Mesendoderm (in vitro differentiated cells): ENCODE measurements around the gene DNAJC27.
A peak's percentile ranks its signal among the peaks of the same experiment; 100 is the strongest.

Experiments
- DNase-seq: peaks from one replicate; pipeline ENCODE4 v3.0.0; 2013
- H2AK5ac ChIP-seq: 2 replicates; pipeline ENCODE4 v1.6.1; 2013; ENCODE audit warnings: low read length, inconsistent platforms
- H2BK120ac ChIP-seq: 2 replicates; pipeline ENCODE4 v1.6.1; 2013; ENCODE audit warnings: low read depth, mild to moderate bottlenecking, low read length, moderate library complexity, mixed read lengths
- H2BK15ac ChIP-seq: replicated peaks from 2 replicates; pipeline ENCODE4 v1.6.1; 2013; ENCODE audit warnings: low read depth, mild to moderate bottlenecking, moderate library complexity
- H2BK5ac ChIP-seq: 2 replicates; pipeline ENCODE4 v1.6.1; 2013; ENCODE audit warnings: low read length, inconsistent platforms
- H3K18ac ChIP-seq: 2 replicates; pipeline ENCODE4 v1.6.1; 2013; ENCODE audit warnings: mild to moderate bottlenecking, low read length, mixed read lengths
- H3K23ac ChIP-seq: one replicate; pipeline ENCODE4 v1.6.1; 2013; ENCODE audit warnings: low read length
- H3K27ac ChIP-seq: 2 replicates; pipeline ENCODE4 v1.5.1; 2013; ENCODE audit warnings: low read depth, mild to moderate bottlenecking, inconsistent platforms, low read length, moderate library complexity
- H3K27me3 ChIP-seq: 2 replicates; pipeline ENCODE4 v1.6.1; 2013; ENCODE audit warnings: low read length, control low read depth, mild to moderate bottlenecking, inconsistent platforms; ENCODE audit not compliant: insufficient read depth, poor library complexity
- H3K36me3 ChIP-seq: 2 replicates; pipeline ENCODE4 v1.6.1; 2013; ENCODE audit warnings: low read length, inconsistent platforms; ENCODE audit not compliant: control insufficient read depth, insufficient read depth
- H3K4ac ChIP-seq: one replicate; pipeline ENCODE4 v1.6.1; 2013; ENCODE audit warnings: low read depth, mild to moderate bottlenecking, low read length, moderate library complexity
- H3K4me1 ChIP-seq: 2 replicates; pipeline ENCODE4 v1.6.1; 2013; ENCODE audit warnings: low read depth, low read length, inconsistent platforms; ENCODE audit not compliant: control insufficient read depth
- H3K4me2 ChIP-seq: 2 replicates; pipeline ENCODE4 v1.6.1; 2013; ENCODE audit warnings: low read length
- H3K4me3 ChIP-seq: 2 replicates; pipeline ENCODE4 v1.5.1; 2013; ENCODE audit warnings: mild to moderate bottlenecking, low read length
- H3K56ac ChIP-seq: one replicate; pipeline ENCODE4 v1.6.1; 2013; ENCODE audit warnings: low read length
- H3K79me1 ChIP-seq: 2 replicates; pipeline ENCODE4 v1.6.1; 2013; ENCODE audit warnings: low read length, inconsistent platforms
- H3K79me2 ChIP-seq: 2 replicates; pipeline ENCODE4 v1.6.1; 2013; ENCODE audit warnings: mild to moderate bottlenecking, low read length; ENCODE audit not compliant: control insufficient read depth, insufficient read depth
- H3K9ac ChIP-seq: 2 replicates; pipeline ENCODE4 v1.6.1; 2013; ENCODE audit warnings: low read length, inconsistent platforms
- H4K5ac ChIP-seq: one replicate; pipeline ENCODE4 v1.6.1; 2013; ENCODE audit warnings: low read length
- H4K8ac ChIP-seq: one replicate; pipeline ENCODE4 v1.6.1; 2013; ENCODE audit warnings: low read depth, mild to moderate bottlenecking, control low read depth, low read length, moderate library complexity
- WGBS: extraction: QIAGEN DNeasy Blood & Tissue Kit; methylation state at CpG from one replicate; pipeline ENCODE4 v1.1.7; 2013; ENCODE audit warnings: low lambda C conversion rate, missing lambda C conversion rate; ENCODE audit not compliant: insufficient coverage; ENCODE audit errors: extremely low coverage; 5-methylcytosine and 5-hydroxymethylcytosine counted together

Gene DNAJC27

DNA sequence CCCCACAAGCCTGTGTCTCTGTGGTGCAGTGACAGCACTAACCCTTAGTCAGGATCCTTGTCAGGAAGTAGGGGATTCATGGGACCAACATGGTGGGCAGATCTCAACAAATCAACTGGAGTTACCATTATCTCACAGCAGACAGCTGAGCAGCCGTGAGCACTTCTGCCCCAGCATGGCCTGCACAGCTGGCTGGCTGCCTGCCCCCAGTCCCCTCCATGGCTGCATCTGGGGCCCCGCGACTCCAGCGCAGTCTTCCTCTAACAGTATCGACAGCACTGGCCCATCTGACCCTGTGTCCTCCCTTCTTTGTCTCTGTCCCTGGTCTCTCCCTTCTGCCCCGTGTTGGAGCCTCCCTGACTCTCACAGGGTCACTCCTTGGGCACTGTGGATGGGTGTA is 47.0 kb downstream of the DNAJC27 start:
- Histone ChIP-seq H3K79me2 (no peaks in the 10 kb centered on the region), H4K8ac (no peak overlapping the region), H2BK5ac (no peak overlapping the region), H3K36me3 (no peaks in the 10 kb centered on the region), H3K18ac (no peak overlapping the region), H3K79me1 (no peaks in the 10 kb centered on the region), H3K4me2 (no peak overlapping the region), H3K9ac (no peak overlapping the region), H3K27me3 (no peaks in the 10 kb centered on the region), H3K4me1 (peaks cover 3% of the 10 kb centered on the region), H4K5ac (no peak overlapping the region), H3K56ac (no peak overlapping the region), H2AK5ac (no peak overlapping the region), H2BK120ac (no peak overlapping the region), H3K27ac (no peak overlapping the region), H3K4me3 (no peak overlapping the region), H3K23ac (no peak overlapping the region), H2BK15ac (no peak overlapping the region), H3K4ac (no peak overlapping the region)
- no peak for DNase-seq
- no CpG with 5 or more reads among the region's 6 CpGs for WGBS

GRCh38 chr2:24924266-24924665 is 47.5 kb downstream of the DNAJC27 start:
- no peaks in the 10 kb centered on the region for H3K79me2 ChIP-seq
- H3K4ac ChIP-seq: no peak overlapping the region
- no peak overlapping the region for H3K56ac ChIP-seq
- no peak overlapping the region for H3K9ac ChIP-seq
- no peak for DNase-seq
- H4K5ac ChIP-seq: no peak overlapping the region
- H2BK5ac ChIP-seq: no peak overlapping the region
- no peak overlapping the region for H3K27ac ChIP-seq
- no peak overlapping the region for H3K4me2 ChIP-seq
- WGBS: no CpG with 5 or more reads among the region's 5 CpGs
- no peak overlapping the region for H3K23ac ChIP-seq
- no peak overlapping the region for H2BK120ac ChIP-seq
- no peak overlapping the region for H3K4me3 ChIP-seq
- H4K8ac ChIP-seq: no peak overlapping the region
- no peaks in the 10 kb centered on the region for H3K36me3 ChIP-seq
- H3K79me1 ChIP-seq: no peaks in the 10 kb centered on the region
- peaks cover 3% of the 10 kb centered on the region for H3K4me1 ChIP-seq
- no peak overlapping the region for H2BK15ac ChIP-seq
- H2AK5ac ChIP-seq: no peak overlapping the region
- H3K18ac ChIP-seq: no peak overlapping the region
- H3K27me3 ChIP-seq: no peaks in the 10 kb centered on the region

- peaks cover 4% of the 10 kb centered on the region for H3K79me1 ChIP-seq
- no peak overlapping the region for H3K4ac ChIP-seq
- no peak overlapping the region for H3K23ac ChIP-seq
- H3K4me3 ChIP-seq: no peak overlapping the region
- H4K8ac ChIP-seq: no peak overlapping the region
- H2AK5ac ChIP-seq: no peak overlapping the region
- no CpG with 5 or more reads among the region's 10 CpGs for WGBS
- H3K4me2 ChIP-seq: no peak overlapping the region
- no peak overlapping the region for H2BK15ac ChIP-seq
- H3K36me3 ChIP-seq: no peaks in the 10 kb centered on the region
- no peak overlapping the region for H2BK120ac ChIP-seq
- H3K79me2 ChIP-seq: peaks cover 3% of the 10 kb centered on the region
- H2BK5ac ChIP-seq: no peak overlapping the region
- H3K18ac ChIP-seq: no peak overlapping the region
- no peak for DNase-seq
- H3K56ac ChIP-seq: no peak overlapping the region
- H3K4me1 ChIP-seq: peaks cover 3% of the 10 kb centered on the region
- H3K27ac ChIP-seq: no peak overlapping the region
- no peaks in the 10 kb centered on the region for H3K27me3 ChIP-seq
- no peak overlapping the region for H3K9ac ChIP-seq
- no peak overlapping the region for H4K5ac ChIP-seq
Observed at GRCh38 chr2:24923106-24923505, 48.6 kb downstream of the DNAJC27 start.

DNA sequence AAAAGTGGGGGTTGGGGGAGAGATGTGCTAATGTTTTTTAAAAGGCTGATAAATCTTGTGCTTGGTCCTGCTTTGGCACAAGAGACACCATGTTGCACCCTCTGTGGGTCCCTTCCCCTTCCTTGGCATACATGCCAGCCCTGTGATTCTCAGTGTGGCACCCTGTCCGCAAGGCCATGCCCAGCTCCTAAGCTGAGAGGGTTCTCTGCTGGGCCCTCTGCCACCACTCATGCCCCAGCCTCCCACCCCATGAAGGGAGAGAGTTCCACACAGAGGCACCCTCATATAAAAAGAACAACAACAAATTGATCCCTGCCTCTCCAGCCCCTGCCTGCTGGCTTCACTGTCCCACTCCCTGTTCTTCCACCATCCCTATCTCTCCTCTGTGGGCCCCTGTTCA is 49.2 kb downstream of the DNAJC27 start:
- no peak overlapping the region for H2AK5ac ChIP-seq
- peaks cover 3% of the 10 kb centered on the region for H3K4me1 ChIP-seq
- no peak overlapping the region for H3K18ac ChIP-seq
- no peak overlapping the region for H3K23ac ChIP-seq
- no peak for DNase-seq
- no peak overlapping the region for H2BK120ac ChIP-seq
- no peak overlapping the region for H2BK15ac ChIP-seq
- no peak overlapping the region for H3K4me3 ChIP-seq
- no peak overlapping the region for H3K27ac ChIP-seq
- H2BK5ac ChIP-seq: no peak overlapping the region
- peaks cover 5% of the 10 kb centered on the region for H3K79me1 ChIP-seq
- no peak overlapping the region for H3K4ac ChIP-seq
- WGBS: no CpG with 5 or more reads among the region's 1 CpG
- H3K9ac ChIP-seq: no peak overlapping the region
- no peaks in the 10 kb centered on the region for H3K27me3 ChIP-seq
- H3K56ac ChIP-seq: no peak overlapping the region
- H4K8ac ChIP-seq: no peak overlapping the region
- H3K4me2 ChIP-seq: no peak overlapping the region
- no peaks in the 10 kb centered on the region for H3K36me3 ChIP-seq
- peaks cover 5% of the 10 kb centered on the region for H3K79me2 ChIP-seq
- no peak overlapping the region for H4K5ac ChIP-seq

DNA sequence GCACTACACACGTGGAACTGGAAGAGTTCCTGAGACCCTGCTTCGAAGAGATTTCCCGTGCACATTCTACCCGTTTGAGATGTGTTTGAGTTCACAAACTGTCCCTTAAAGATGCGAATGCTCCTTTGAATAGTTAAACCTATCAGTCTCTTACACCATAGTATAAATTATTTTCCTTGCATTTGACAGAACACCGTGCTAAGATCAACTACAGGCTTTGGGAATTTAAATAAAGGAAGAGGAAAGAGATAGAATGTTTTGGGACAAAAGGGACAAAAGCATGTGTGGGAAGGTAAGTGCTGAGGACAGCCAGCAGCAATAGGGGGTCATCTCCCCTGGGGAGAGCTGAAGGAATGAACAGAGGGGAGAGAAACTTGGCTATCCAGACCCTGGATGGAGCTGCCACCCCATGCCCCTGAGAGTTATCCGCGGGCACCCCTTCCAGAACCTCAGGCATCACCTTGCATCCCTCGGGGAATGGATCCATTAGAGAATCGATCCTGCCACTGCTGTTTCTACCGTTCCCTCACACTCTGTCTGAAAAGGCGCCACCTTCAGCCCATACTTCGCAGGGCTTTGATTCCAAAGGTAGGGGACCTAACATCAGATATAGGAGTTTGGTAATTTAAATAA is 50.8 kb downstream of the DNAJC27 start:
- peak overlapping the region; percentile 80 for H3K56ac ChIP-seq
- H3K9ac ChIP-seq: peak overlapping the region; percentile 58
- H3K23ac ChIP-seq: no peak overlapping the region
- no peak overlapping the region for H2BK120ac ChIP-seq
- peaks cover 5% of the 10 kb centered on the region for H3K79me2 ChIP-seq
- DNase-seq: peak; percentile 55
- no peak overlapping the region for H3K27ac ChIP-seq
- H3K18ac ChIP-seq: peak overlapping the region; percentile 34
- H3K36me3 ChIP-seq: no peaks in the 10 kb centered on the region
- no CpG with 5 or more reads among the region's 13 CpGs for WGBS
- H3K4me1 ChIP-seq: no peaks in the 10 kb centered on the region
- peak overlapping the region; percentile 16 for H3K4me3 ChIP-seq
- no peak overlapping the region for H4K8ac ChIP-seq
- peaks cover 5% of the 10 kb centered on the region for H3K79me1 ChIP-seq
- H3K27me3 ChIP-seq: no peaks in the 10 kb centered on the region
- H2BK15ac ChIP-seq: no peak overlapping the region
- no peak overlapping the region for H2AK5ac ChIP-seq
- no peak overlapping the region for H3K4ac ChIP-seq
- H3K4me2 ChIP-seq: peak overlapping the region; percentile 56
- H4K5ac ChIP-seq: no peak overlapping the region
- no peak overlapping the region for H2BK5ac ChIP-seq
